Pancreas (tissue), 10 donors: ENCODE results near the gene MSL2. TPM values are rescaled to one million over a fixed set of nuclear protein-coding genes. Genes with fewer than 3 reads are reported as not detected.
"Not testable (repeated sequence)": the region's sequence is repeated elsewhere in the genome, so short reads cannot be mapped to it uniquely, and the experiment has no call there.

ENCODE experiments used
- ATAC-seq, 4 donors: fragments of 200-7000 bp; cut with Tn5 transposase; one replicate each; pipeline versions ENCODE4 v1.8.0 to v1.9.1; 2020; ENCODE audit warnings: mild to moderate bottlenecking in 4 of 4, moderate library complexity in 4 of 4
- DNase-seq, 6 donors: peaks; one replicate each; pipeline ENCODE4 v3.0.0-alpha.2; 2020
- FAIRE-seq: peaks from 2 replicates; lab custom pipeline; 2012; peaks lifted over from hg19 to GRCh38; lab: Jason Lieb, UNC
- H3K27ac ChIP-seq, 4 donors: fragments of 200-600 bp; sonication (generic); 1 replicate in 3 of 4; 2 replicates in 1 of 4; pipeline versions ENCODE4 v1.5.0 to v1.8.0; 2020
- H3K27me3 ChIP-seq, 4 donors: fragments of 200-600 bp; one replicate each; pipeline ENCODE4 v1.8.0; 2021
- H3K36me3 ChIP-seq, 3 donors: fragments of 200-600 bp; sonication (generic) in 1 of 3; one replicate each; pipeline versions ENCODE4 v1.5.0 to v1.8.0; 2020 to 2021
- H3K4me1 ChIP-seq, 3 donors: fragments of 200-600 bp; one replicate each; pipeline ENCODE4 v1.8.0; 2021
- H3K4me3 ChIP-seq, 4 donors: fragments of 200-600 bp; sonication (generic) in 2 of 4; one replicate each; pipeline versions ENCODE4 v1.5.0 to v1.8.0; 2020 to 2021
- H3K9me3 ChIP-seq, 4 donors: fragments of 200-600 bp; one replicate each; pipeline ENCODE4 v1.8.0; 2021
- CTCF ChIP-seq, 4 donors: fragments of 200-600 bp; sonication (generic) in 3 of 4; IDR thresholded peaks; one replicate each; pipeline versions ENCODE4 v1.5.0 to v1.8.0; 2021; ENCODE audit warnings: antibody characterized with exemption in 4 of 4
- WGBS, 2 donors: extraction: QIAGEN DNeasy Blood & Tissue Kit; methylation state at CpG; one replicate each; pipeline ENCODE4 v1.1.7; 2013; 5-methylcytosine and 5-hydroxymethylcytosine counted together
- intact Hi-C, 3 donors: fragments of 100-400 bp; cut with DNase I; formaldehyde crosslinking; loops; one replicate each; pipeline versions ENCODE4 v1.11.1 to v1.14.2; 2022
- polyA plus RNA-seq, 2 donors: library from polyadenylated mRNA; stranded (reverse); fragments of 200-250 nt; gene quantifications; one replicate each; pipeline ENCODE4 v1.2.3, GENCODE V29; 2013
- total RNA-seq, 6 donors: library from RNA; stranded (reverse); fragmentation: NEBNext Ultra II Directional in 4 of 6; extraction: Animal tissue kit (Norgen Biotek cat#: 25700) in 4 of 6; gene quantifications; one replicate each; pipeline versions ENCODE4 v1.2.1 to v1.2.4, GENCODE V29; 2021 to 2023
- donor health status: healthy with polysubstance abuse.
- donor health status: DM: no; HTN: no; CAD: no; lungs with moderate emphysema.
- donor health status: DM: no; HTN: no; CAD: no.
- donor health status: control.
- donor health status: control.
- donor health status: Bipolar disorder and iron deficiency.
- donor health status: DM: yes; HTN: yes; CAD: no.
- donor health status: DM: no; HTN: no; CAD: no.
- donor health status: DM: no; HTN: no; CAD: no.
- donor health status: DM: yes; HTN: yes; CAD: no.

The MSL2 gene
- total and polyA plus RNA-seq, 8 donors, result 3.5 to 19.2 (median 10.8) TPM

GRCh38 chr3:136152176-136152843, 43.8 kb downstream of the MSL2 start:
- Histone ChIP-seq H3K36me3 (peaks cover 0 to 15% (median 0%) of the 10 kb centered on the region in 3 donors), H3K4me3 (no peak overlapping the region), H3K4me1 (no peaks in the 10 kb centered on the region), H3K27ac (no peak overlapping the region), H3K27me3 (no peaks in the 10 kb centered on the region), H3K9me3 (no peaks in the 10 kb centered on the region)
- FAIRE-seq, result no peak
- intact Hi-C loops, result no loop called here
- ATAC-seq, result no peak
- TF ChIP-seq CTCF (IDR thresholded peaks at IDR 0.05), result no peak
- 78 to 80% methylated on average over 4 of the region's 4 CpGs for WGBS, 2 donors
- no peak for DNase-seq

- ATAC-seq, result no peak
- 87 to 90% methylated on average over 10 of the region's 10 CpGs for WGBS, 2 donors
- peaks cover 0 to 15% (median 0%) of the 10 kb centered on the region in 3 donors for H3K36me3 ChIP-seq
- H3K27ac ChIP-seq, result no peak overlapping the region
- no peaks in the 10 kb centered on the region for H3K27me3 ChIP-seq
- no peaks in the 10 kb centered on the region for H3K4me1 ChIP-seq
- H3K9me3 ChIP-seq, result no peaks in the 10 kb centered on the region
- no peak for DNase-seq
- no peak overlapping the region for H3K4me3 ChIP-seq
- intact Hi-C loops, result no loop called here
- no peak for FAIRE-seq
- TF ChIP-seq CTCF (IDR thresholded peaks at IDR 0.05), result no peak
Measured at GRCh38 chr3:136151219-136151618, 44.9 kb downstream of the MSL2 start.

GRCh38 chr3:136149667-136150066, 46.5 kb downstream of the MSL2 start:
- H3K36me3 ChIP-seq, result peaks cover 0 to 15% (median 0%) of the 10 kb centered on the region in 3 donors
- no peaks in the 10 kb centered on the region for H3K27me3 ChIP-seq
- no peak for FAIRE-seq
- H3K9me3 ChIP-seq, result no peaks in the 10 kb centered on the region
- H3K4me1 ChIP-seq, result no peaks in the 10 kb centered on the region
- H3K4me3 ChIP-seq, result no peak overlapping the region
- WGBS, 2 donors, result 72 to 73% methylated on average over 3 of the region's 3 CpGs
- no peak overlapping the region for H3K27ac ChIP-seq
- intact Hi-C loops, result no loop called here
- no peak for DNase-seq
- ATAC-seq, result no peak
- no peak for TF ChIP-seq CTCF (IDR thresholded peaks at IDR 0.05)

GRCh38 chr3:136146981-136147729, 49.0 kb downstream of the MSL2 start:
- H3K4me3 ChIP-seq, result no peak overlapping the region
- H3K27me3 ChIP-seq, result no peaks in the 10 kb centered on the region
- DNase-seq (no peak), ATAC-seq (no peak), FAIRE-seq (peak; percentile 17)
- no peaks in the 10 kb centered on the region for H3K9me3 ChIP-seq
- no peak overlapping the region for H3K27ac ChIP-seq
- peaks cover 0 to 15% (median 0%) of the 10 kb centered on the region in 3 donors for H3K36me3 ChIP-seq
- WGBS, 2 donors, result 90 to 94% methylated on average over 6 of the region's 6 CpGs
- H3K4me1 ChIP-seq, result peaks cover 0 to 8% (median 8%) of the 10 kb centered on the region in 3 donors
- TF ChIP-seq CTCF (IDR thresholded peaks at IDR 0.05), result no peak
- intact Hi-C loops, result no loop called here

- H3K4me1 ChIP-seq, result peaks cover 0 to 12% (median 8%) of the 10 kb centered on the region in 3 donors
- 96 to 97% methylated on average over 4 of the region's 4 CpGs for WGBS, 2 donors
- FAIRE-seq, H3K27ac ChIP-seq, ATAC-seq, DNase-seq, H3K4me3 ChIP-seq, intact Hi-C loops, H3K27me3 ChIP-seq, H3K36me3 ChIP-seq, H3K9me3 ChIP-seq: not testable (repeated sequence)
Measured at GRCh38 chr3:136144397-136144796, 51.7 kb downstream of the MSL2 start.
